GM18499 (cell line): ENCODE measurements around the gene NCAPG.

Source experiments
- ATAC-seq: cut with Tn5 transposase; IDR thresholded peaks from one replicate; pipeline ENCODE4 v1.9.1; 2021; ENCODE audit warnings: moderate number of reproducible peaks; ENCODE audit not compliant: insufficient read depth, unreplicated experiment

The NCAPG gene

GRCh38 chr4:17865866-17866363 lies 55.1 kb downstream of the NCAPG start:
- ATAC-seq: no peak

DNA sequence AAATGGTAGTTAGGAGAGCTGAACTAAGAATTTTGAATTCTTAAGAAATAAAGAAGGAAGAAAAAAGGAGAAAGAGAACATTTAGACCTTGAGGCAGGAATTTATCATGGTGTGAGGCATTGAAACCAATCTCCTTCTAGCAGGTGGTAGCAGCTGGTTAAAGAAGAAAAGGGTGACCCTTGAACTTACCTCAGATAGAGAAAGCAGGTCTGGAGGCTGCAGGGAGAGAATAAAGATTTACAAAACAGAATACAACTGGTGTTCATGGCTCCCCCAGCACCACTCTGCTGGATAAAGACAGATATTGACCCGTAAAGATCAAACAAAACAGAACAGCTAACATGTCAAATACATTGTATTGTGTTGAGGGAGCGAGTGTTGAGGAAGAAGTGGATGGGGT lies 56.0 kb downstream of the NCAPG start:
- ATAC-seq: no peak

- no peak for ATAC-seq
Observed at GRCh38 chr4:17867276-17867675, 56.5 kb downstream of the NCAPG start.

- no peak for ATAC-seq
Observed at GRCh38 chr4:17869327-17869726, 58.5 kb downstream of the NCAPG start.

GRCh38 chr4:17875402-17876070 lies 64.8 kb downstream of the NCAPG start:
- peak; percentile 98 for ATAC-seq

- no peak for ATAC-seq
Observed at GRCh38 chr4:17876943-17877342, 66.2 kb downstream of the NCAPG start.

GRCh38 chr4:17877661-17878060 lies 66.9 kb downstream of the NCAPG start:
- no peak for ATAC-seq

GRCh38 chr4:17884063-17884462 lies 73.3 kb downstream of the NCAPG start:
- ATAC-seq: no peak

GRCh38 chr4:17884511-17884910 lies 73.7 kb downstream of the NCAPG start:
- ATAC-seq: no peak

DNA sequence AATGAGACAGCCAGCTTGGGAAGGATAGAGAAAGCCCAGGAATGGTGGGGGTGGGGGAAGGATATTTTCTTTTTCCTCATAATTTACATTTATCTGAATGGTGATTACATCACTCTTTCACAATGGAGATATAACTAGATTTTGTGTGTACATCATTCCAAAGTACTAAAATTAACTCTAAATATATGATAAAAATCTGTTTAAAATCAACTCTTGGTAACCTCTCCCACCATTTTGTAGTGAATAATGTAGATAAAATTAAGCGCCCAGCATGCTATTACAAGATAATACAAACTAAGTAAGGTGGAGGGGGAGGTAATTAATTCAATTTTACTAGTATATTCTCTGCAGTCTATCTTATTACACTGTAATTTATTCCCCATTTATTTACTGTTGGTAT lies 78.9 kb downstream of the NCAPG start:
- no peak for ATAC-seq

DNA sequence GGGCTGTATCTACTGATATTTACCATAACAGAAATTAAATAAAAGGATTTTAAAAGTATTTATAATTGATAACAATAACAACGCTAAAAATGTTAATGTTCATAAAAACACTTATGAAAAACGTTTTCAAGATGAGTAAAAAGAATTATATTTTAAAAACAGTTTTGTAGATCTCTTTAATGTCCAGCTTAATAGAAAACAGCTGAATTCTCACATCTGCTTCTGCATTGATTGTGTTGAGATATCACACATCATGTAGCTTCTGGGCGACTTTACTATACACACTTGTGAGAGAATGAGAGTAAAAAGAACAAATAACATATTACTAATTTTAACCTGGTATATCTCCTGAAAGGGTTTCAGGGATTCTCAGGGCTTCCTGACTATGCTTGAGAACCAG lies 83.6 kb downstream of the NCAPG start:
- ATAC-seq: no peak
